Adrenal gland (tissue), 12 donors: ENCODE results near the gene FAF1. TPM values are rescaled to one million over a fixed set of nuclear protein-coding genes. Genes with fewer than 3 reads are reported as not detected.

Experiments used
- DNase-seq, 7 donors: peaks; one replicate each; pipeline ENCODE4 v3.0.0-alpha.2; 2019 to 2020
- H3K27ac ChIP-seq, 5 donors: fragments of 200-600 bp; sonication (generic) in 4 of 5; 1 replicate in 3 of 5; 2 replicates in 2 of 5; pipeline versions ENCODE4 v1.5.1 to v1.8.0; 2016 to 2020; ENCODE audit warnings: mild to moderate bottlenecking in 1 of 5
- H3K27me3 ChIP-seq: fragments of 200-600 bp; 2 replicates; pipeline ENCODE4 v1.8.0; 2021
- H3K36me3 ChIP-seq, 2 donors: fragments of 200-600 bp; replicated peaks in 1 of 2; 1 replicate in 1 of 2; 2 replicates in 1 of 2; pipeline versions ENCODE4 v1.5.1 to v1.8.0; 2018 to 2022
- H3K4me1 ChIP-seq, 2 donors: fragments of 200-600 bp; replicated peaks in 1 of 2; 1 replicate in 1 of 2; 2 replicates in 1 of 2; pipeline versions ENCODE4 v1.5.1 to v1.8.0; 2018 to 2021
- H3K4me3 ChIP-seq, 4 donors: fragments of 200-600 bp; sonication (generic) in 3 of 4; one replicate each; pipeline ENCODE4 v1.5.1; 2016 to 2018
- H3K9me3 ChIP-seq, 3 donors: fragments of 200-600 bp; sonication (generic) in 1 of 3; replicated peaks in 1 of 3; 1 replicate in 2 of 3; 2 replicates in 1 of 3; pipeline versions ENCODE4 v1.5.1 to v1.8.0; 2016 to 2021
- POLR2A ChIP-seq, 2 donors: fragments of 450-650 bp; IDR thresholded peaks; one replicate each; pipeline ENCODE4 v1.6.1; 2017; ENCODE audit warnings: antibody characterized with exemption in 2 of 2, mild to moderate bottlenecking in 2 of 2, moderate library complexity in 1 of 2
- WGBS, 4 donors: extraction: QIAGEN DNeasy Blood & Tissue Kit in 2 of 4; methylation state at CpG; one replicate each; pipeline versions ENCODE4 v1.1.5 to v1.1.7; 2013 to 2017; 5-methylcytosine and 5-hydroxymethylcytosine counted together
- intact Hi-C, 2 donors: fragments of 100-400 bp; cut with DNase I; formaldehyde crosslinking; loops; one replicate each; pipeline versions ENCODE4 v1.14.1 to v1.15.0; 2022 to 2023
- polyA plus RNA-seq, 3 donors: library from polyadenylated mRNA; stranded (reverse); fragments of 200-250 nt in 2 of 3; fragments of 350-450 nt in 1 of 3; fragmentation: Illumina TruSeq in 1 of 3; extraction: RNeasy Lipid Tissue Mini Kit (QIAGEN cat#74804) in 1 of 3; gene quantifications; one replicate each; pipeline ENCODE4 v1.2.3, GENCODE V29; 2013 to 2014
- total RNA-seq, 9 donors: library from RNA; depleted of rRNA in 4 of 9; stranded (reverse); fragments of >200 nt in 4 of 9; fragments of 120-200 nt in 1 of 9; fragmentation: NEBNext Ultra II Directional in 1 of 9; extraction: Animal tissue kit (Norgen Biotek cat#: 25700) in 1 of 9; gene quantifications; one replicate each; pipeline versions ENCODE4 v1.1.0 to v1.2.4, GENCODE V29; 2013 to 2023
- TF ChIP-seq, protein P1 (sequence below), 6 experiments: fragments of 450-650 bp in 4 of 6; fragments of 200-600 bp in 2 of 6; sonication (generic) in 1 of 6; IDR thresholded peaks; 1 replicate in 5 of 6; 2 replicates in 1 of 6; pipeline versions ENCODE4 v1.5.1 to v1.8.0; 2016 to 2021; ENCODE audit warnings: antibody characterized with exemption in 6 of 6, mild to moderate bottlenecking in 2 of 6, moderate library complexity in 1 of 6
- donor health status: healthy with polysubstance abuse.
- donor health status: Bipolar disorder and iron deficiency.
- donor health status: DM: yes; HTN: yes; CAD: no.
- donor health status: DM: no; HTN: no; CAD: no.
- donor health status: DM: no; HTN: no; CAD: no.
- donor health status: DM: yes; HTN: yes; CAD: no.

FAF1 gene
- total and polyA plus RNA-seq, 12 donors = 23.4 to 88.4 (median 44.5) TPM

DNA sequence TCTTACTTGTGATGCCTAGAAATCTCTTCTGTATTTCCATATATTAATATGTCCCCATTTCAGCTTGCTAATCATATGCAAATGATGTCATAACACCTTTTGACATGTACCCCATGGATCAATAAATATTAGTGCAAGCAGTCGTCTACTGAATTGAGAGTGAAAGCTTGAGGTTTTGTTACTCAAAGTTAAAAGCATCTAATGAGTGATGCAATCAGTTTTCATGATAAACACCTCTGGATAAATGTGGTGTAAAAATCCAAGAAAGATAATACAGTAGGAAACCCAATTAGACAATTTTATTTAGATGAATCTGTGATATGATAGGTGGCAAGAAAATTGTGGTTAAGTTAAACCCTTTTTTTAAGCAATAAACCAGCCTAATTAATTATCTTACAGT, 395.6 kb downstream of the FAF1 start:
- Histone ChIP-seq H3K27ac (no peak overlapping the region), H3K36me3 (peaks cover 0 to 5% of the 10 kb centered on the region in 2 donors), H3K4me3 (no peak overlapping the region), H3K9me3 (no peaks in the 10 kb centered on the region), H3K27me3 (no peaks in the 10 kb centered on the region), H3K4me1 (no peaks in the 10 kb centered on the region)
- TF ChIP-seq, protein P1, sequence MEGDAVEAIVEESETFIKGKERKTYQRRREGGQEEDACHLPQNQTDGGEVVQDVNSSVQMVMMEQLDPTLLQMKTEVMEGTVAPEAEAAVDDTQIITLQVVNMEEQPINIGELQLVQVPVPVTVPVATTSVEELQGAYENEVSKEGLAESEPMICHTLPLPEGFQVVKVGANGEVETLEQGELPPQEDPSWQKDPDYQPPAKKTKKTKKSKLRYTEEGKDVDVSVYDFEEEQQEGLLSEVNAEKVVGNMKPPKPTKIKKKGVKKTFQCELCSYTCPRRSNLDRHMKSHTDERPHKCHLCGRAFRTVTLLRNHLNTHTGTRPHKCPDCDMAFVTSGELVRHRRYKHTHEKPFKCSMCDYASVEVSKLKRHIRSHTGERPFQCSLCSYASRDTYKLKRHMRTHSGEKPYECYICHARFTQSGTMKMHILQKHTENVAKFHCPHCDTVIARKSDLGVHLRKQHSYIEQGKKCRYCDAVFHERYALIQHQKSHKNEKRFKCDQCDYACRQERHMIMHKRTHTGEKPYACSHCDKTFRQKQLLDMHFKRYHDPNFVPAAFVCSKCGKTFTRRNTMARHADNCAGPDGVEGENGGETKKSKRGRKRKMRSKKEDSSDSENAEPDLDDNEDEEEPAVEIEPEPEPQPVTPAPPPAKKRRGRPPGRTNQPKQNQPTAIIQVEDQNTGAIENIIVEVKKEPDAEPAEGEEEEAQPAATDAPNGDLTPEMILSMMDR (IDR thresholded peaks at IDR 0.05) = no peak
- TF ChIP-seq POLR2A (IDR thresholded peaks at IDR 0.05) = no peak
- WGBS, 4 donors = 83 to 94% (median 91%) methylated on average over 1 of the region's 1 CpG
- intact Hi-C loops = no loop called here
- DNase-seq = no peak

DNA sequence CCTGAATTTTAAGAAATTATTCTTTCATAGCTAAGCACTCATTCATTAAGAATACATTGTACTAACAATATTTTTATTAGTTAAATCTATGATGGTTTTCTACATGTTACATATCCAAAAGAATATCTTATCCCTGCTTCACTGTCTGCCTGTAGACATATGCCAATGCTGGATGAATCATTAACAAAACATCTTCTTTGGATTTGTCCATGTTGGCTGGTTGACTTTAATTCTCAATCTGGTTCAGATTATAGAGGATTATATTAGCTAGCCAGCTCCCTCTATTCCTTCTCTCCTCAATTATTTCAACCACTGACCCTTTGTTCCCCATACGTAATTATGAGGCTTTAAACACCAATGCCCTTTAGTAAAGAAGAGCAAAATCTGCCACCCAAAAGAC, 398.0 kb downstream of the FAF1 start:
- no peak for TF ChIP-seq POLR2A (IDR thresholded peaks at IDR 0.05)
- TF ChIP-seq, protein P1 (IDR thresholded peaks at IDR 0.05) = no peak
- WGBS, 4 donors = 86 to 100% (median 97%) methylated on average over 1 of the region's 1 CpG
- Histone ChIP-seq H3K4me1 (no peaks in the 10 kb centered on the region), H3K9me3 (no peaks in the 10 kb centered on the region), H3K27me3 (no peaks in the 10 kb centered on the region), H3K27ac (no peak overlapping the region), H3K36me3 (peaks cover 0 to 5% of the 10 kb centered on the region in 2 donors), H3K4me3 (no peak overlapping the region)
- intact Hi-C loops = no loop called here
- no peak for DNase-seq

DNA sequence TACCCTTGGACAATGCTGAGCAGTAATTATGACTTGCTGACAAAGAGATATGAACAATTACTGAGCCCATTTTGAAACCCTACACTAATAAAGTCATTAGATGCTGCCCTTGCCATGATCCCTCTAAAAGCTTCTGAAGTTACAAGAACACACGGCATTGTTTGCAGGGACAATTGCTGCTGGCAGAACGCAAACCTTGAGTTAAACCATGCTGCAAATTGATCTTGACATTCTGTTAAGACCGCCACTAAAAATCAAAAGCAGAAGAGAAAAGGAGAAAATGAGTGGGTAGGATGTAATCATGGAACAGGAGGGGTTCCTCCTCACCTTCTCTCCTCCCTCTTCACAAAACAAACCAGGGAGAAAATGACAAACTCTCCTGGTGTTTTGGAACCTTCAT, 400.6 kb downstream of the FAF1 start:
- 83 to 96% (median 92%) methylated on average over 3 of the region's 3 CpGs for WGBS, 4 donors
- Histone ChIP-seq H3K27me3 (no peaks in the 10 kb centered on the region), H3K4me3 (no peak overlapping the region), H3K4me1 (no peaks in the 10 kb centered on the region), H3K9me3 (no peaks in the 10 kb centered on the region), H3K27ac (no peak overlapping the region), H3K36me3 (no peaks in the 10 kb centered on the region)
- DNase-seq = no peak
- TF ChIP-seq, protein P1 (IDR thresholded peaks at IDR 0.05) = no peak
- TF ChIP-seq POLR2A (IDR thresholded peaks at IDR 0.05) = no peak
- intact Hi-C loops = no loop called here

DNA sequence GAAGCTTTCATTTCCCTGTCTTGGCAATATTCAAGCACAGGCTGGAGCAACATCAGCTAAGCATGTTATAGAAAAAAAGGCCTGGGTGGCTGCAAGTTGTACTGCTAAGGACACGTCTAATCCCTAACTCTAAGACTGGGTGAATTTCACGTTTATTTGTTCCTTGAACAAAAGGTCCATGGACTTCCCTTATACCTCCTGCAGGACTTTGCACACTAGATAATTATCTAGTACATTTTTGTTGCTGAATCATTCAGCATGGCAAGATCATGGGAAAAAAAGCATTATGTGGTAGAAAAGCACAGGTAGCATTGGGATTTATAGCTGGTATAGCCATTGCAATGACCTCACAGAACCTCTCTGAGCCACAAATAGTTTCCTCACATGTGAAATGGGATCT, 406.1 kb downstream of the FAF1 start:
- Histone ChIP-seq H3K4me1 (no peaks in the 10 kb centered on the region), H3K27ac (no peak overlapping the region), H3K27me3 (no peaks in the 10 kb centered on the region), H3K4me3 (no peak overlapping the region), H3K36me3 (no peaks in the 10 kb centered on the region), H3K9me3 (no peaks in the 10 kb centered on the region)
- DNase-seq = no peak
- 84 to 92% (median 91%) methylated on average over 2 of the region's 2 CpGs for WGBS, 4 donors
- intact Hi-C loops = no loop called here
- TF ChIP-seq, protein P1 (IDR thresholded peaks at IDR 0.05) = no peak
- no peak for TF ChIP-seq POLR2A (IDR thresholded peaks at IDR 0.05)
